H1 (cell line): ENCODE results near the gene ERN2. TPM values are rescaled to one million over a fixed set of nuclear protein-coding genes. Genes with fewer than 3 reads are reported as not detected.

Experiments used
- CTCF ChIA-PET: fragments of 300-600 bp; sonication (Branson Sonifier 250); formaldehyde crosslinking; loops from one replicate; lab custom pipeline; 2021; ENCODE audit not compliant: partially characterized antibody; lab: Charles Lee
- POLR2A ChIA-PET: fragments of 300-600 bp; sonication (Branson Sonifier 250); formaldehyde crosslinking; loops from one replicate; lab custom pipeline; 2021; ENCODE audit warnings: inconsistent platforms; ENCODE audit not compliant: partially characterized antibody; lab: Charles Lee
- DNase-seq, 2 experiments: peaks; one replicate each; pipeline versions ENCODE4 v3.0.0 to v3.0.0-alpha.2; 2010 to 2022; ENCODE audit warnings: low spot score in 2 of 2, low read depth in 1 of 2, mixed read lengths in 1 of 2
- FAIRE-seq: peaks from 2 replicates; lab custom pipeline; 2011; peaks lifted over from hg19 to GRCh38; lab: Jason Lieb, UNC
- H2AFZ ChIP-seq: 2 replicates; pipeline ENCODE4 v1.8.1; 2012; ENCODE audit warnings: low read length, inconsistent platforms
- H2AK5ac ChIP-seq: 2 replicates; pipeline ENCODE4 v1.6.1; 2013; ENCODE audit warnings: low read depth, low read length
- H2BK120ac ChIP-seq: replicated peaks from 2 replicates; pipeline ENCODE3; 2013; ENCODE audit warnings: low read depth, low read length, inconsistent platforms
- H2BK12ac ChIP-seq: 2 replicates; pipeline ENCODE4 v1.6.1; 2013; ENCODE audit warnings: low read depth, low read length
- H2BK15ac ChIP-seq: 2 replicates; pipeline ENCODE4 v1.6.1; 2013; ENCODE audit warnings: low read length
- H2BK20ac ChIP-seq: 2 replicates; pipeline ENCODE4 v1.6.1; 2013; ENCODE audit warnings: low read length
- H2BK5ac ChIP-seq: 2 replicates; pipeline ENCODE4 v1.6.1; 2013; ENCODE audit warnings: low read depth, low read length
- H3K14ac ChIP-seq: 2 replicates; pipeline ENCODE4 v1.6.1; 2013; ENCODE audit warnings: inconsistent platforms; ENCODE audit not compliant: insufficient read length
- H3K18ac ChIP-seq: 2 replicates; pipeline ENCODE4 v1.6.1; 2013; ENCODE audit warnings: low read length; ENCODE audit errors: extremely low read depth
- H3K23ac ChIP-seq: 2 replicates; pipeline ENCODE4 v1.6.1; 2013; ENCODE audit warnings: inconsistent platforms; ENCODE audit not compliant: insufficient read length
- H3K23me2 ChIP-seq: 2 replicates; pipeline ENCODE4 v1.6.1; 2013; ENCODE audit warnings: low read depth, low read length
- H3K27ac ChIP-seq: 2 replicates; pipeline ENCODE4 v1.6.1; 2011; ENCODE audit warnings: low read depth, low read length, inconsistent platforms
- H3K27me3 ChIP-seq, 4 experiments: replicated peaks in 1 of 4; 1 replicate in 1 of 4; 2 replicates in 3 of 4; pipeline versions ENCODE4 v1.6.1 to v1.8.1; 2011 to 2013; ENCODE audit warnings: low read length in 3 of 4, mild to moderate bottlenecking in 3 of 4, inconsistent platforms in 2 of 4, mixed read lengths in 2 of 4, moderate library complexity in 1 of 4; ENCODE audit not compliant: control insufficient read depth in 3 of 4, insufficient read depth in 3 of 4; ENCODE audit errors: extremely low read depth in 1 of 4
- H3K36me3 ChIP-seq, 4 experiments: 2 replicates each; pipeline versions ENCODE4 v1.6.1 to v1.8.1; 2011 to 2013; ENCODE audit warnings: mild to moderate bottlenecking in 4 of 4, low read length in 3 of 4, moderate library complexity in 2 of 4, control low read depth in 1 of 4, inconsistent platforms in 1 of 4; ENCODE audit not compliant: insufficient read depth in 4 of 4, control insufficient read depth in 2 of 4
- H3K4ac ChIP-seq: replicated peaks from 2 replicates; pipeline ENCODE3; 2013; ENCODE audit warnings: low read length, low read depth, mixed read lengths, inconsistent platforms; ENCODE audit not compliant: insufficient read length
- H3K4me1 ChIP-seq, 4 experiments: replicated peaks in 1 of 4; 1 replicate in 1 of 4; 2 replicates in 3 of 4; pipeline versions ENCODE4 v1.6.1 to v1.8.1; 2011 to 2013; ENCODE audit warnings: low read length in 3 of 4, inconsistent platforms in 2 of 4, mixed read lengths in 1 of 4; ENCODE audit not compliant: insufficient read depth in 4 of 4, control insufficient read depth in 3 of 4
- H3K4me2 ChIP-seq, 2 experiments: 2 replicates each; pipeline versions ENCODE4 v1.6.1 to v1.8.1; 2011 to 2013; ENCODE audit warnings: low read depth in 2 of 2, low read length in 2 of 2, control low read depth in 1 of 2, inconsistent platforms in 1 of 2, mild to moderate bottlenecking in 1 of 2; ENCODE audit not compliant: insufficient read depth in 1 of 2
- H3K4me3 ChIP-seq, 4 experiments: fragments of 200-600, 300-600 bp in 1 of 4; sonication (generic), shearing (Covaris generic), sonication (Bioruptor Twin) in 1 of 4; 2 replicates each; pipeline versions ENCODE4 v1.5.1 to v1.8.1; 2011 to 2016; ENCODE audit warnings: low read length in 4 of 4, low read depth in 3 of 4, control low read depth in 2 of 4, inconsistent platforms in 2 of 4, mild to moderate bottlenecking in 2 of 4, mixed read lengths in 1 of 4, moderate library complexity in 1 of 4; ENCODE audit not compliant: insufficient read depth in 2 of 4; ENCODE audit errors: extremely low read depth in 1 of 4
- H3K56ac ChIP-seq: replicated peaks from 2 replicates; pipeline ENCODE3; 2013; ENCODE audit warnings: low read depth, mild to moderate bottlenecking, mixed read lengths, low read length, inconsistent platforms; ENCODE audit not compliant: insufficient read length
- H3K79me1 ChIP-seq: 2 replicates; pipeline ENCODE4 v1.6.1; 2013; ENCODE audit warnings: low read depth, low read length, control low read depth
- H3K79me2 ChIP-seq, 2 experiments: 2 replicates each; pipeline versions ENCODE4 v1.6.1 to v1.8.1; 2012 to 2013; ENCODE audit warnings: low read length in 2 of 2, mild to moderate bottlenecking in 2 of 2, inconsistent platforms in 1 of 2; ENCODE audit not compliant: insufficient read depth in 2 of 2, control insufficient read depth in 1 of 2
- H3K9ac ChIP-seq, 4 experiments: replicated peaks in 1 of 4; 1 replicate in 1 of 4; 2 replicates in 3 of 4; pipeline versions ENCODE4 v1.6.1 to v1.8.1; 2011 to 2013; ENCODE audit warnings: low read depth in 3 of 4, low read length in 3 of 4, control low read depth in 2 of 4, mild to moderate bottlenecking in 2 of 4, moderate library complexity in 2 of 4, inconsistent platforms in 1 of 4; ENCODE audit errors: extremely low read depth in 1 of 4
- H3K9me3 ChIP-seq, 2 experiments: 2 replicates each; pipeline versions ENCODE4 v1.6.1 to v1.8.1; 2012 to 2013; ENCODE audit warnings: mild to moderate bottlenecking in 2 of 2, moderate library complexity in 2 of 2, control low read depth in 1 of 2, inconsistent platforms in 1 of 2, low read depth in 1 of 2, low read length in 1 of 2, mixed read lengths in 1 of 2; ENCODE audit not compliant: insufficient read depth in 2 of 2
- H4K20me1 ChIP-seq, 2 experiments: replicated peaks in 1 of 2; 2 replicates each; pipeline versions ENCODE3 to v1.8.1; 2011 to 2013; ENCODE audit warnings: inconsistent platforms in 2 of 2, low read length in 2 of 2, mild to moderate bottlenecking in 1 of 2; ENCODE audit not compliant: insufficient read depth in 2 of 2, control insufficient read depth in 1 of 2
- H4K5ac ChIP-seq: 2 replicates; pipeline ENCODE4 v1.6.1; 2013; ENCODE audit warnings: low read length, low read depth, mixed read lengths, inconsistent platforms; ENCODE audit not compliant: insufficient read length
- H4K8ac ChIP-seq: 2 replicates; pipeline ENCODE4 v1.8.0; 2013; ENCODE audit warnings: mild to moderate bottlenecking, moderate library complexity, low read length, inconsistent platforms; ENCODE audit not compliant: insufficient read depth; ENCODE audit errors: extremely low read depth
- H4K91ac ChIP-seq: replicated peaks from 2 replicates; pipeline ENCODE3; 2013; ENCODE audit warnings: low read length, mixed read lengths, inconsistent platforms; ENCODE audit not compliant: insufficient read length
- EGR1 ChIP-seq: IDR thresholded peaks from 2 replicates; pipeline ENCODE4 v1.6.1; 2011; ENCODE audit warnings: low read depth, low read length, borderline replicate concordance
- GABPA ChIP-seq: IDR thresholded peaks from 2 replicates; pipeline ENCODE4 v1.6.1; 2011; ENCODE audit warnings: mild to moderate bottlenecking, low read length, moderate library complexity, borderline replicate concordance; ENCODE audit not compliant: insufficient read depth
- KDM1A ChIP-seq: fragments of 200-600, 300-600 bp; sonication (generic); IDR thresholded peaks from 2 replicates; pipeline ENCODE4 v1.7.1; 2016; ENCODE audit warnings: mild to moderate bottlenecking, low read length, borderline replicate concordance
- KDM5A ChIP-seq: fragments of 200-600 bp; IDR thresholded peaks from 2 replicates; pipeline ENCODE4 v1.7.1; 2012; ENCODE audit warnings: mild to moderate bottlenecking, low read length, inconsistent platforms, mixed read lengths
- RNF2 ChIP-seq: fragments of 200-900, 300-1000 bp; sonication (generic); IDR thresholded peaks from 2 replicates; pipeline ENCODE4 v1.7.1; 2016; ENCODE audit warnings: borderline replicate concordance, low read depth, mild to moderate bottlenecking, antibody characterized with exemption, low read length; ENCODE audit not compliant: poor library complexity, severe bottlenecking; ENCODE audit errors: missing control alignments
- YY1 ChIP-seq: IDR thresholded peaks from 2 replicates; pipeline ENCODE4 v1.6.1; 2011; ENCODE audit warnings: low read depth, mild to moderate bottlenecking, low read length
- WGBS, 2 experiments: shearing (Covaris generic) in 1 of 2; methylation state at CpG; one replicate each; pipeline versions ENCODE4 v1.1.6 to v1.1.7; 2013 to 2015; ENCODE audit warnings: low lambda C conversion rate in 2 of 2, mixed read lengths in 2 of 2, inconsistent platforms in 1 of 2, low coverage in 1 of 2, missing lambda C conversion rate in 1 of 2; ENCODE audit not compliant: insufficient replicate concordance in 2 of 2, insufficient coverage in 1 of 2, insufficient read length in 1 of 2; ENCODE audit errors: extremely low coverage in 1 of 2, missing lambda C conversion rate in 1 of 2; 5-methylcytosine and 5-hydroxymethylcytosine counted together
- polyA plus RNA-seq, 7 experiments: library from polyadenylated mRNA; depleted of rRNA in 3 of 7; stranded (reverse) in 5 of 7; unstranded in 2 of 7; fragments of >200 nt in 5 of 7; fragments of 200-250 nt in 2 of 7; gene quantifications; 1 replicate in 5 of 7; 2 replicates in 1 of 7; 4 replicates in 1 of 7; pipeline versions ENCODE4 v1.2.1 to v1.2.3, GENCODE V29; 2011 to 2013; ENCODE audit warnings: missing spikeins in 2 of 7, mixed read lengths in 2 of 7
- total RNA-seq: library from RNA; stranded (reverse); fragmentation: NEBNext Ultra II Directional; extraction: Animal tissue kit (Norgen Biotek cat#: 25700); gene quantifications from 2 replicates; pipeline ENCODE4 v1.2.1, GENCODE V29; 2021

The ERN2 gene
- total and polyA plus RNA-seq, 2 of the 8 experiments (the other 6 are each of a cell fraction or from before 2014, with no cell fraction given): 2.4 to 4.4 TPM

DNA sequence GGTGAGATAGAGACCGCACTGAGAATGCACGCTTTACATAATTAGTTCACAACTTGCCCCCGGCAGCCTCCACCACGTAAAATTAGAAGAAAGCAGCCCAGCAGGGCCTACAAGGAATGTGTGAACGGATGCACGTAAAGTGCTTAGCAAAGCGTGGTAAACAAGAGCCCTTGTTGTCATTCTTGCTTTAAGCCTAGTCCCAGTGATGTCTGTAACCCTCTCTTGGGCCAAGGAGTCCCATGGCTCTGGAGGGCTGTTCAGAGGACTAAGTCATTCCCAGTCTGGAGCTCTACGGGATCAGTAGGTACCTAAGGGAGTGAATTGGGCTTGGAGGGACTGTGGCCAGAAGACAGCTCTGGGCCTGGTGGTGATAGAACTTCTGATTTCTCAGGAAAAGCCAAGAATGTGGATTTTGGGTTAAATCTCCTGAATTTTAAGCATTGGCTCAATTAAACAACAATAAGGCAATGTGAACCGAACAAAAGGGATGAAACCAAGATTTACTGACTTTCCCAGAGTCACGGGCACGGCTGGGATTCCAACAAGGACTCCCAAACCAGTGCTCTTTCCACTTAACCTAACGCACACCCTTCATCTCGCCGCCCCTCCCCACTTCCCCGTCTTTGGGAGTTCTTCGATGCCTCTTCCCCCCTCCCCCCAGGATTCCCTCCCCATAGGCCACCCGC is 41.0 kb upstream of the ERN2 start:
- Histone ChIP-seq H4K20me1 (no peaks in the 10 kb centered on the region), H3K9ac (no peak overlapping the region), H3K23me2 (peaks cover 14% of the 10 kb centered on the region; the same call in 1 of the 2 replicates), H2BK15ac (0 out of 2 replicates have a peak overlapping the region, but pooled peaks have one; percentile 37), H2AK5ac (no peak overlapping the region), H3K18ac (no peak overlapping the region; the same call in 1 of the 2 replicates), H4K5ac (no peak overlapping the region), H3K4me3 (peak overlapping the region; percentile 58 to 67 (median 66)), H3K36me3 (no peaks in the 10 kb centered on the region), H3K56ac (no peak overlapping the region), H2BK12ac (peak overlapping the region; percentile 29; the same call in 1 of the 2 replicates), H2BK5ac (no peak overlapping the region), H4K8ac (no peak overlapping the region), H3K27ac (no peak overlapping the region), H3K4me2 (peak overlapping the region; percentile 89), H3K4me1 (peaks cover 0 to 4% (median 2%) of the 10 kb centered on the region in 4 experiments; a peak in 4 of 7 replicates), H3K4ac (no peak overlapping the region), H3K79me2 (no peaks in the 10 kb centered on the region), H3K27me3 (peaks cover 6 to 24% (median 23%) of the 10 kb centered on the region in 4 experiments; a peak in 6 of 7 replicates), H4K91ac (no peak overlapping the region), H3K9me3 (peaks cover 4 to 5% of the 10 kb centered on the region in 2 experiments; a peak in 1 of 4 replicates), H2AFZ (no peak overlapping the region), H3K79me1 (no peaks in the 10 kb centered on the region), H3K14ac (no peak overlapping the region), H2BK120ac (no peak overlapping the region), H2BK20ac (no peak overlapping the region), H3K23ac (no peak overlapping the region)
- ChIA-PET CTCF (interaction anchor here (0.5 to 2.7 kb wide), 3 partner anchors 20 to 256 kb away, joined by 3 to 9 read pairs (median 3); no protein-coding TSS in a partner anchor), POLR2A (no interaction called here)
- no peak for DNase-seq
- 72% methylated on average over 13 of the region's 17 CpGs; no CpG with 5 or more reads in 1 of the 2 experiments for WGBS, 2 experiments
- FAIRE-seq: peak; percentile 55
- TF ChIP-seq EGR1: no peak
- TF ChIP-seq YY1: no peak
- TF ChIP-seq RNF2: no peak
- no peak for TF ChIP-seq GABPA
- no peak for TF ChIP-seq KDM5A
- TF ChIP-seq KDM1A: peak; percentile 81; the same call in 1 of the 2 replicates
